Measurements from ENCODE around the gene GPR135. TPM values are rescaled to one million over a fixed set of nuclear protein-coding genes. Genes with fewer than 3 reads are reported as not detected.

GPR135 gene
- total RNA-seq, 3 donors from 2014 or later (not counting 1 experiment from before 2014, with no cell fraction given) = 1.3 to 1.8 (median 1.8) TPM

- DNase-seq = no peak
- H3K4me3 Mint-ChIP-seq = no peak overlapping the region
- TF ChIP-seq CTCF (IDR thresholded peaks at IDR 0.05) = no peak
- H3K9me3 Mint-ChIP-seq = no peaks in the 10 kb centered on the region
- H3K36me3 Mint-ChIP-seq = no peaks in the 10 kb centered on the region
- no peaks in the 10 kb centered on the region for H3K27me3 Mint-ChIP-seq (ENCODE audit: low read depth in 2 of 2)
- peak overlapping the region in 1 of 2 donors; percentile 71 for H3K27ac Mint-ChIP-seq
- Histone ChIP-seq H3K4me3 (ENCODE audit: low read length) (no peak overlapping the region), H3K4me1 (ENCODE audit: control insufficient read depth, insufficient read depth, low read length) (peaks cover 19% of the 10 kb centered on the region), H3K9me3 (ENCODE audit: control insufficient read depth, insufficient read depth, low read length) (no peaks in the 10 kb centered on the region), H3K27ac (ENCODE audit: low read length) (no peak overlapping the region), H3K27me3 (ENCODE audit: control insufficient read depth, insufficient read depth, low read length) (no peaks in the 10 kb centered on the region), H3K36me3 (ENCODE audit: control insufficient read depth, insufficient read depth, low read length) (peaks cover 15% of the 10 kb centered on the region)
- no peak for ATAC-seq
- WGBS (ENCODE audit: insufficient coverage) = 27% methylated on average over 1 of the region's 1 CpG
- intact Hi-C loops (cut with micrococcal nuclease) = loop anchor here (5.0 kb wide), 1 partner anchor 612 kb away; the partner anchor contains the start of gene PCNX4
- H3K4me1 Mint-ChIP-seq = peaks cover 37 to 39% of the 10 kb centered on the region in 2 donors
Observed at GRCh38 chr14:59480166-59480565, 15.0 kb upstream of the GPR135 start.

GRCh38 chr14:59478540-59478939 lies 13.4 kb upstream of the GPR135 start:
- Histone ChIP-seq H3K27ac (ENCODE audit: low read length) (no peak overlapping the region), H3K4me3 (ENCODE audit: low read length) (no peak overlapping the region), H3K4me1 (ENCODE audit: control insufficient read depth, insufficient read depth, low read length) (peaks cover 17% of the 10 kb centered on the region), H3K9me3 (ENCODE audit: control insufficient read depth, insufficient read depth, low read length) (no peaks in the 10 kb centered on the region), H3K27me3 (ENCODE audit: control insufficient read depth, insufficient read depth, low read length) (no peaks in the 10 kb centered on the region), H3K36me3 (ENCODE audit: control insufficient read depth, insufficient read depth, low read length) (peaks cover 18% of the 10 kb centered on the region)
- no peak overlapping the region for H3K27ac Mint-ChIP-seq
- H3K4me1 Mint-ChIP-seq = peaks cover 31 to 36% of the 10 kb centered on the region in 2 donors
- WGBS (ENCODE audit: insufficient coverage) = 94% methylated on average over 3 of the region's 3 CpGs
- H3K4me3 Mint-ChIP-seq = no peak overlapping the region
- H3K9me3 Mint-ChIP-seq = no peaks in the 10 kb centered on the region
- H3K36me3 Mint-ChIP-seq = no peaks in the 10 kb centered on the region
- no peak for ATAC-seq
- intact Hi-C loops (cut with micrococcal nuclease) = no loop called here
- no peaks in the 10 kb centered on the region for H3K27me3 Mint-ChIP-seq (ENCODE audit: low read depth in 2 of 2)
- no peak for DNase-seq
- TF ChIP-seq CTCF (IDR thresholded peaks at IDR 0.05) = no peak

GRCh38 chr14:59475709-59476108 lies 10.5 kb upstream of the GPR135 start:
- Mint-ChIP-seq H3K27ac (no peak overlapping the region), H3K4me3 (no peak overlapping the region), H3K27me3 (ENCODE audit: low read depth in 2 of 2) (no peaks in the 10 kb centered on the region), H3K36me3 (no peaks in the 10 kb centered on the region), H3K4me1 (peaks cover 9% of the 10 kb centered on the region in 2 donors), H3K9me3 (no peaks in the 10 kb centered on the region)
- peaks cover 26% of the 10 kb centered on the region for H3K36me3 ChIP-seq (ENCODE audit: control insufficient read depth, insufficient read depth, low read length)
- no peak for TF ChIP-seq CTCF (IDR thresholded peaks at IDR 0.05)
- H3K27me3 ChIP-seq (ENCODE audit: control insufficient read depth, insufficient read depth, low read length) = no peaks in the 10 kb centered on the region
- H3K4me3 ChIP-seq (ENCODE audit: low read length) = no peak overlapping the region
- no peak for ATAC-seq
- no peak overlapping the region for H3K27ac ChIP-seq (ENCODE audit: low read length)
- H3K9me3 ChIP-seq (ENCODE audit: control insufficient read depth, insufficient read depth, low read length) = no peaks in the 10 kb centered on the region
- no peak for DNase-seq
- WGBS (ENCODE audit: insufficient coverage) = 80% methylated on average over 1 of the region's 1 CpG
- H3K4me1 ChIP-seq (ENCODE audit: control insufficient read depth, insufficient read depth, low read length) = peaks cover 1% of the 10 kb centered on the region
- intact Hi-C loops (cut with micrococcal nuclease) = no loop called here

GRCh38 chr14:59474172-59474571 lies 9.0 kb upstream of the GPR135 start:
- Mint-ChIP-seq H3K27me3 (ENCODE audit: low read depth in 2 of 2) (no peaks in the 10 kb centered on the region), H3K4me3 (no peak overlapping the region), H3K9me3 (no peaks in the 10 kb centered on the region), H3K4me1 (no peaks in the 10 kb centered on the region), H3K27ac (no peak overlapping the region), H3K36me3 (no peaks in the 10 kb centered on the region)
- DNase-seq (no peak), ATAC-seq (no peak)
- Histone ChIP-seq H3K4me3 (ENCODE audit: low read length) (no peak overlapping the region), H3K4me1 (ENCODE audit: control insufficient read depth, insufficient read depth, low read length) (no peaks in the 10 kb centered on the region), H3K27ac (ENCODE audit: low read length) (no peak overlapping the region), H3K27me3 (ENCODE audit: control insufficient read depth, insufficient read depth, low read length) (no peaks in the 10 kb centered on the region), H3K36me3 (ENCODE audit: control insufficient read depth, insufficient read depth, low read length) (peaks cover 30% of the 10 kb centered on the region), H3K9me3 (ENCODE audit: control insufficient read depth, insufficient read depth, low read length) (no peaks in the 10 kb centered on the region)
- intact Hi-C loops (cut with micrococcal nuclease) = no loop called here
- TF ChIP-seq CTCF (IDR thresholded peaks at IDR 0.05) = no peak
- 100% methylated on average over 1 of the region's 1 CpG for WGBS (ENCODE audit: insufficient coverage)

Data from natural killer cell (primary cell).